Measurements from ENCODE around the gene CELSR2.

CELSR2 gene

GRCh38 chr1:109253803-109254620 lies 4.7 kb downstream of the CELSR2 start (continued):
- TF ChIP-seq FEZF1 (tag by site-specific recombination; IDR thresholded peaks at IDR 0.05) (no peak), SP7 (tag by site-specific recombination; IDR thresholded peaks at IDR 0.05) (no peak)

GRCh38 chr1:109254621-109255096 lies 5.3 kb downstream of the CELSR2 start:
- Histone ChIP-seq H3K9me3 (ENCODE audit: control insufficient read depth, insufficient read depth, low read depth, low read length) (no peaks in the 10 kb centered on the region), H3K36me3 (ENCODE audit: control insufficient read depth in 2 of 2, insufficient read depth in 1 of 2, low read length in 2 of 2) (peaks cover 0 to 53% of the 10 kb centered on the region in 2 experiments; a peak in 1 of 3 replicates), H3K27ac (ENCODE audit: extremely low read depth, low read depth, low read length) (no peak overlapping the region), H3K4me1 (ENCODE audit: control insufficient read depth, insufficient read depth, low read length) (peaks cover 5% of the 10 kb centered on the region; the same call in 1 of the 2 replicates), H3K4me3 (ENCODE audit: low read depth, low read length) (no peak overlapping the region)
- ChIA-PET CTCF (interaction anchor here (0.6 to 2.6 kb wide), 9 partner anchors 9 to 1641 kb away, joined by 3 to 16 read pairs (median 4); partner anchors contain the start of genes PSRC1 and SORT1), POLR2A (interaction anchor here (0.6 to 1.9 kb wide), 3 partner anchors 22 to 144 kb away, joined by 3 to 7 read pairs (median 4); partner anchors contain the start of gene SORT1)
- no peak for TF ChIP-seq RBAK (tag by site-specific recombination; IDR thresholded peaks at IDR 0.05)
- TF ChIP-seq KLF1 (tag by site-specific recombination; IDR thresholded peaks at IDR 0.05), result peak; percentile 88
- no peak for TF ChIP-seq ELK4 (IDR thresholded peaks at IDR 0.05; ENCODE audit: borderline replicate concordance, low read depth, low read length)
- TF ChIP-seq REST (tag by site-specific recombination; IDR thresholded peaks at IDR 0.05), result peak; percentile 52; the same call in 1 of the 2 replicates
- no peak for TF ChIP-seq ZBTB6 (tag by site-specific recombination; IDR thresholded peaks at IDR 0.05)
- TF ChIP-seq ZNF37A (tag by site-specific recombination; IDR thresholded peaks at IDR 0.05), result no peak
- peak; percentile 34; the same call in 1 of the 2 replicates for TF ChIP-seq ZIC2 (tag by site-specific recombination; IDR thresholded peaks at IDR 0.05)

- ChIA-PET POLR2A (no interaction called here), CTCF (interaction anchor here (1.0 to 2.6 kb wide), 8 partner anchors 8 to 277 kb away, joined by 3 to 11 read pairs (median 4); partner anchors contain the start of genes PSRC1 and SORT1)
- no peak overlapping the region for H3K27ac ChIP-seq (ENCODE audit: extremely low read depth, low read depth, low read length)
- H3K4me1 ChIP-seq (ENCODE audit: control insufficient read depth, insufficient read depth, low read length), result peaks cover 5% of the 10 kb centered on the region; the same call in 1 of the 2 replicates
- H3K9me3 ChIP-seq (ENCODE audit: control insufficient read depth, insufficient read depth, low read depth, low read length), result no peaks in the 10 kb centered on the region
- H3K4me3 ChIP-seq (ENCODE audit: low read depth, low read length), result no peak overlapping the region
- peaks cover 0 to 55% of the 10 kb centered on the region in 2 experiments; a peak in 1 of 3 replicates for H3K36me3 ChIP-seq (ENCODE audit: control insufficient read depth in 2 of 2, insufficient read depth in 1 of 2, low read length in 2 of 2)
- TF ChIP-seq PRDM1 (tag by site-specific recombination; IDR thresholded peaks at IDR 0.05) (no peak), EGR2 (tag by site-specific recombination; IDR thresholded peaks at IDR 0.05; ENCODE audit: low read depth) (peak; percentile 29; the same call in 1 of the 2 replicates), ZNF558 (tag by site-specific recombination; IDR thresholded peaks at IDR 0.05) (no peak)
Measured at GRCh38 chr1:109255097-109255651, 5.8 kb downstream of the CELSR2 start.
